ENCODE data around the gene ABCA13. TPM values are rescaled to one million over a fixed set of nuclear protein-coding genes. Genes with fewer than 3 reads are reported as not detected.

ABCA13 gene
- total and polyA plus RNA-seq, 2 donors (not counting 3 experiments of a cell fraction or from before 2014, with no cell fraction given): 0.01 to 0.11 TPM

DNA sequence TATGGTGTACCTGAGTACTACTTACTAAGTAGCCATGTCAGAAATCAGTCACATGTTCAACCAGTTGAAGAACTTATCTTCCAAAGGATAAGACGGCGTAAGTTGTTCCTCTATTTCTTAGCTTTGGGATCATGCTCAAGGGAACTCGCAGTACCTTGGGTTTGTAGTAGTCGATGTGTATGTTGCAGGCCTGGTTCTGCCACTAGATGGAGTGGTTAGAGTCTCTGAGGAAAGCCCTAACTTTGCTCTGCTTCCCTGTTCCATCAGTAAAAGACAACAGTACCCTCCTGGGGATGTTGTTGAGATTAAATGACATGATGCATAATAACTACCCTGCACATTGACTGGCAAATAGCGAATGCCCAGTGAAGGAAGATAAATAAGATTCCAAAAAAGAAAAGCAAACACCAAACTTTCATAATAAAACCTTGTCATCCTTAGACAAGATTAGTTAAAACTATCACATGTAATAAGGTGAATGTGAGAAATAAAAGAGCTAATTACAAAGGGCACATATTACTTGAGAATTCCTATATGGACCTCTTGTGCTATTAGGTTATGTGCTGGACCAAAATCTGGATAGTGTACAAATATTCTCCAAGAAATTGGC, 165.9 kb downstream of the ABCA13 start:
- BruUV-seq (replicated peaks): no TSS peak
- Histone ChIP-seq H3K9ac (replicated peaks; ENCODE audit: extremely low read depth, insufficient read depth, low read length) (no peak overlapping the region), H3K9me1 (replicated peaks; ENCODE audit: control insufficient read depth, extremely low read depth, insufficient read depth, low read length) (no peaks in the 10 kb centered on the region), H3K4me2 (ENCODE audit: insufficient read depth, low read length) (no peak overlapping the region), H3K36me3 (ENCODE audit: control insufficient read depth in 2 of 2, extremely low read depth in 1 of 2, insufficient read depth in 2 of 2, low read length in 2 of 2) (no peaks in the 10 kb centered on the region), H2AFZ (ENCODE audit: low read depth, low read length) (no peak overlapping the region), H3K27me3 (ENCODE audit: control insufficient read depth in 2 of 2, insufficient read depth in 2 of 2, low read length in 2 of 2) (no peaks in the 10 kb centered on the region), H3K4me3 (replicated peaks in 1 of 3; ENCODE audit: insufficient read depth in 1 of 3, low read depth in 1 of 3, low read length in 3 of 3) (no peak overlapping the region), H3K27ac (ENCODE audit: insufficient read depth, low read depth, low read length) (no peak overlapping the region), H3K79me2 (ENCODE audit: control insufficient read depth, insufficient read depth, low read length) (no peaks in the 10 kb centered on the region), H3K9me3 (replicated peaks; ENCODE audit: control insufficient read depth, insufficient read depth, low read length) (no peaks in the 10 kb centered on the region), H3K4me1 (ENCODE audit: control insufficient read depth, extremely low read depth, insufficient read depth, low read length) (no peaks in the 10 kb centered on the region), H4K20me1 (replicated peaks; ENCODE audit: control insufficient read depth, extremely low read depth, insufficient read depth, low read length) (no peaks in the 10 kb centered on the region)
- TF ChIP-seq MYC (IDR thresholded peaks at IDR 0.05; ENCODE audit: low read depth, low read length): no peak
- TF ChIP-seq MAX (IDR thresholded peaks at IDR 0.05; ENCODE audit: insufficient read depth, insufficient read length): no peak
- TF ChIP-seq EZH2 (IDR thresholded peaks at IDR 0.05; ENCODE audit: borderline replicate concordance, low read depth, low read length, severe bottlenecking): no peak
- TF ChIP-seq, protein P1, sequence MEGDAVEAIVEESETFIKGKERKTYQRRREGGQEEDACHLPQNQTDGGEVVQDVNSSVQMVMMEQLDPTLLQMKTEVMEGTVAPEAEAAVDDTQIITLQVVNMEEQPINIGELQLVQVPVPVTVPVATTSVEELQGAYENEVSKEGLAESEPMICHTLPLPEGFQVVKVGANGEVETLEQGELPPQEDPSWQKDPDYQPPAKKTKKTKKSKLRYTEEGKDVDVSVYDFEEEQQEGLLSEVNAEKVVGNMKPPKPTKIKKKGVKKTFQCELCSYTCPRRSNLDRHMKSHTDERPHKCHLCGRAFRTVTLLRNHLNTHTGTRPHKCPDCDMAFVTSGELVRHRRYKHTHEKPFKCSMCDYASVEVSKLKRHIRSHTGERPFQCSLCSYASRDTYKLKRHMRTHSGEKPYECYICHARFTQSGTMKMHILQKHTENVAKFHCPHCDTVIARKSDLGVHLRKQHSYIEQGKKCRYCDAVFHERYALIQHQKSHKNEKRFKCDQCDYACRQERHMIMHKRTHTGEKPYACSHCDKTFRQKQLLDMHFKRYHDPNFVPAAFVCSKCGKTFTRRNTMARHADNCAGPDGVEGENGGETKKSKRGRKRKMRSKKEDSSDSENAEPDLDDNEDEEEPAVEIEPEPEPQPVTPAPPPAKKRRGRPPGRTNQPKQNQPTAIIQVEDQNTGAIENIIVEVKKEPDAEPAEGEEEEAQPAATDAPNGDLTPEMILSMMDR (IDR thresholded peaks at IDR 0.05; ENCODE audit: extremely low read depth in 1 of 2, insufficient read depth in 1 of 2, low read depth in 1 of 2, low read length in 2 of 2): peak in 1 of 2 donors; percentile 28
- TF ChIP-seq FOS (IDR thresholded peaks at IDR 0.05; ENCODE audit: borderline replicate concordance, insufficient read depth, low read length): no peak
- intact Hi-C loops (cut with micrococcal nuclease) (no loop called here), dilution Hi-C loops (cut with MboI; ENCODE audit: extremely low pct_ligation_motif_present, low sequenced_read_pairs) (no loop called here)
- ChIA-PET POLR2A (no interaction called here), CTCF (interaction anchor here (0.7 kb wide), 1 partner anchor 25 kb away, joined by 5 read pairs; no protein-coding TSS in a partner anchor)
- peak; percentile 6 for DNase-seq (ENCODE audit: low read depth, low spot score)
- no peak for FAIRE-seq
